Measurements from ENCODE around the gene EBF3.
A peak's percentile ranks its signal among the peaks of the same experiment; 100 is the strongest.

The EBF3 gene

DNA sequence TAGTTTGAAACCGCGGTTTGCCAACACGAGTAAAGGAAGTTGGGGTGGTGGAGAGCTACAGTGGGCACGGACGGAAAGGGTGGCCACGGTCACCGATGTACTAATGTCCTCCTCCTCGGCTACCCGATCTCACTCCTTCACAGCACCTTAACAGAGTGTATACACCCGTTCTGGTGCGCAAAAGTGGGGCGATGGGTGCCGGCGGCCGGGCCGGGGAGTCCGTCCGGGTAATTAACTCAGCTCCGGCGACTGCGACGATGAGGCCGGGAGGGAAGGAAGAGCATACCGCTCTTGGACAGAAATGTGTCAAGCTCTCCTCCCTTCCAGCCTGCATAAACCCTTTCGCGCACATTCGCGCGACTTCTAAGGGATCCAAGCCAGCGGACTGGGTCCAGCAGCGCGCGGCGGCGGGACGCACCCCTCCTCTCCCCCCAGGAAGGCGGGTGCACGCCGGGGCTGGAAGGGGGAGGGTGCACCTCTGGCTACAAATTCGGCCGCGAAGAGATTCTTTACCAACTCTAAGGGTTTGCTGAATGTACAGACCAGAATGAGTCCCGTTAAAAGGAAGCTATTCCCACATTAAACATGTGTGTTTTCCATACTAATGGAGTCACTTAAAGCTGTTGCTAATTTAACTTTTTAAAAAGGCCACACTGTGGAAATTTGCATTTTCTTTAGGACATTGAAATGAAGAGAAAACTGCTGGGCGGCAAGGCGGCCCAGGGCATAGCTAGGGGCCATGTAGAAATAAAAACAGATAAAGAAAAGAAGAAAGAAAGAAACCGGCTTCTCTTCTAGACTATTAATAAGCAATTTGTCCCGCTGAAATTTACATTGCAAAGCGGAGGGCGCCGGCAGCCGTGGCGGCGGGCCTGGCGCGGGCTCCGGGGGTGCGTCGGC, 6.6 kb upstream of the EBF3 start:
- no peak for DNase-seq (ENCODE audit: low read depth)

DNA sequence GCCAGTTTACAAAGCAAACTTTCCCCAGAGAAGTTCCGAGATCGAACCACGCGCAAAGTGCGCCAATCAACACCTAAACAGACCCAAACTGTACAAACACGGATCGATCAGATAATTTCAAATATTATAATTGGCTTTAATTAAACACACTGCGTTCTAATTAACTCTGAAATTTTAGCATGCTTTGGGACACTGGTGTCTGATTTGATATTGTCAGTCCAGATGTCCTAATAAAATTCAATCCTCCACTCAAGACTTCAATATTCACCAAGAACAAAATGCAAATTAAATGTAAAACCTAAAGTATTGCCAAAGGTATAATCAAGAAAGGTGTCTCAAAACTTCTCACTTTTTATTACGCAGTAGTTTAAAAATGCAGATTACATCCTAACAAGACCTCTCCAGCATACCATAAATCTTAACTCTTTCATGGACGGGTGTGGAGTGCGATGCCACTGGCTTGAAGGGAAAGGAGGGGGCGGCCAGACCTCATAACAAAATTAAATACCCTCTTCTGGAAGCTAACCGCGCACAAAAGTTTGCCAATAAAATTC, 5.9 kb upstream of the EBF3 start:
- DNase-seq (ENCODE audit: low read depth), result no peak

DNA sequence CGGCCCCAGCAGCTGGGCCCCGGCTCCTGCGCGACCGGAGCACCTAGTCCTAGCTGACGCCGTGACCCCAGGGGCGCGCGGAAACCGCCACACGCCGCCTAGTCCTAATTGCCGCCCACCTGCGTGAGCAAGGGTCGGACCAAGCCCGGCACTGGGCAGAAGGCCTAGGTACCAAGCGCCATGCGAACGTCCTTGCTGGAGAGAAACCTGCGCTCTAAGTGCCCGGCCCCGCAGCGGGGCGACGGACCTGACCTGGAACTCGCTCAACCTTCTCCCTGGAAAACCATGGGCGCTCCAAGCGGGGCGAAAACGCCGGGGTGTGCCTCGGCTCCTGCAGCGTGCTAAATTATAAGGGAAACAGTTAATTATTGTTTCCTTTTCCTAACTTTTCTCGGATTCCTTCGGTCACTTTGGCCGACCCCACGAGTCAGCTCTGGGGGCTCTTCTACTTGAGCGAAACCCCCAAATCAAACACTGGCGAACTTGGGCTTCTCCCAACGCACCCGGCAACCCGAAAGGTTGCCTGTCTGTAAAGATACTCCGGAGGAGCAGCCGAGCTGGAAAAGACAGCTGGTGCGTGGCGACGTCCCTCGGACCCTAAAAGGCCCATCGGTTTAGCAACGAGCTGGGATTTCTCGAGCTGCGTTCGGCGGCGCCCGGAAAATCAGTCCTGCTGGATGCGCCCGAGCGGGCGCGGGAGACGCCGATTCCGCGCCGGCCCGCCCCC, 5.3 kb upstream of the EBF3 start:
- no peak for DNase-seq (ENCODE audit: low read depth)

DNA sequence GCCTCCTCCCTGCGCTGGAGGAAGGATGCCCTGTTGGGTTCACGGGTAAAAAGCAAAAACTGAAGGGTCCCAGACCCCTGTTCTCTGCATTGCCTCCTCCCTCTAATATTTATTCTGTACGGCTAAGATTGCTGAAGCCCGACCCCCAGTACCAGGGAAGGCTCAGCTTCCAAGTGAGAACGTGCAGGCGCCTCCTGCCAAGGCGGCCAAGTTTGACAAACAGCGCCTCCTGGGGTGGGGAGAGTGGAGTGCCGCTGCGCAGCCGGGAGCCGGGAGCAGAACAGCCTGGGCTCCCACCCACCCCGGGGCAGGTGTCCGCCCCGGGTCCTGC, 4.7 kb upstream of the EBF3 start:
- DNase-seq (ENCODE audit: low read depth), result peak; percentile 15

DNA sequence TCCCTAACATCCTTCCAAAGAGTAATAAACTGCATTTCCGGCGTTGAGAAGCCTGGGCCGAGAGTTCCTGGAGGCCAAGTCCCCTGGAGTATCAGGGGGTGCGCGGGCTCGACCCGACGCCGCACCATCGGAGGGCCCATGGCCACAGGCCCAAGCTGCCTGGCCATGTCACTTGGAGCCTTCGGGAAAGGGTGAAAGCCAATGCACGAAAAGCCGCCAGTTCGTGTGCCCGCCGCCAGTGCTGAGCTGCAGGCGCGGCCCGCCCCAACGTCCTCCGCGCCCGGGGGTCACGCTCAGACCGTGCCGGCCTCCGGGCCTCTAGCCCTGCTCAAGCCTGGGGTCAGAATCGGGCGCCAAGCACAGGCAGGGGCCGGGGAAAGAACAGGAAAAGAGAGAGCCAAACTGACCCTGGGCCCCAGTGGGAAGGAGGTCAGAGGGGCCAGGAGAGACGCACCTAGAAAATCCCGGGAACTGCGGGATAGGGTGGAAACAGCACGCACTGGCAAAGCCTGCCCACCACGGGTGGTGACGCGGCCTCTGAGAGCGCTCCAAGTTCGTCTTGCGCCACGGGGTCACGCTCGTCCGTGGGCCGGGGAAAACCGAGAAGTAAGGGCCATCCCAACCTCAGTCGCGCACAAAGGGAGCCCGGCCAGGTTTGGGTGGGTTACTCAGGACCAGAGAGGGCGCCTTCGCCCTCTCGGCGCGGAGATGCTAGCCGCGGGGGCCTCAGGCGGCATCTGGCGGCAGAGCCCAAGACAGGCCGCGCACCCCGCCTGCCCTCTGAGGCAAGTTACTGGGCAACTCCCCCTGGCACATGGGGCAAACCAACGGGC, 4.2 kb upstream of the EBF3 start:
- no peak for DNase-seq (ENCODE audit: low read depth)

DNA sequence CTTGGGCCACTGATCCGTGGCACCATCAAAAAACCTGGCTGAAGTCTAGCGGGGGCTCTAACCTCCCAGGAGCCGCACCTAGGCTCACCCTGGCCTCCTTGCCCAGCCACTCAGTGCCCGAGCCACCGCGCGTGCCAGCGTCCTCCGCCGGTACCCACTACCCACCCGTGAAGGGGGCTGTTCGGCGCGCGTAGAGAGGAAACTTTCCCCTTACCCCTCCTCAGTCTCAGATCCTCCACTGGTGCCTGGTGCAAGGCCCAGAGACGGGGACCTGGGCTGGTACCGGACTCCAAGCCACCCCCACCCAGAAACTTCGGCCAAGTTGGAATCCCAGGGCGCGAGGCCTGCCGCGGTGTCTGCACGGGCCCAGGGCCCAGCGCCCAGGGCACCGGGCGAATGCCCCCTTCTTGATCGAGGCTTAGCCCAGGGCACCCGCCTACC, 3.5 kb upstream of the EBF3 start:
- no peak for DNase-seq (ENCODE audit: low read depth)

DNA sequence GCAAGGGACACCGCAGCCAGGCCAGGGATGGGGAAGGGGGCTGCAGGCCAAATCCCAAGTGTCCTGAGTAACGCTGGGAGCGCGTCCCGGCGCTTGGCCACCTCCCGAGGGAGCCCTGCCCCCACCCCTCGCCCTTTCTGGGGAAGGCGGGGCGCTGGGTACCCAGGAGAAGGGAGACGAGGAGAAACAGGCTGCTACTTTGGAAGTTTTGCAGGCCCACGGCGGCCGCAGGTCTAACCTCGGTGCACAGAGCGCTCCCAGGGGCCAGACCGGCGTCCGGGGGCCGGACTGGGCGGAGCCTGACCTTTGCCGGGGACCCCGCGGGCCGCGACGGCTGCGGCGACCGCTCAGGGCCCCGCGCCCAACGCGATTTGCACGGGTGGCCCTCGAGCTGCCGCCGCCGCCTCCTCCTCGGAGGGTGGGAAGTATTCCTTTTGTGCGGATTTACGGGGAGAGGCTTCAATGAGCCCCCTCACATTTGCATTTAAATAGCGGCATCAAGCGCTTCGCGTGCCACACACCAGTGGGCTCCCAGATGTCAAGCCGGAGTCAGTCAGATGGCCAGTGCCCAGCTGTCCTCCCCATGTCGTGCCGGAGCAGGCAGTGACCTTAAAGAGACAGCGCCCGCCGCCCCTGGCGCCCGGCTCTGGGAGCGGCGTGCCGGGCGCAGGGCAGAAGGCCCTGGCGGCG, 3.0 kb upstream of the EBF3 start:
- DNase-seq (ENCODE audit: low read depth), result no peak

DNA sequence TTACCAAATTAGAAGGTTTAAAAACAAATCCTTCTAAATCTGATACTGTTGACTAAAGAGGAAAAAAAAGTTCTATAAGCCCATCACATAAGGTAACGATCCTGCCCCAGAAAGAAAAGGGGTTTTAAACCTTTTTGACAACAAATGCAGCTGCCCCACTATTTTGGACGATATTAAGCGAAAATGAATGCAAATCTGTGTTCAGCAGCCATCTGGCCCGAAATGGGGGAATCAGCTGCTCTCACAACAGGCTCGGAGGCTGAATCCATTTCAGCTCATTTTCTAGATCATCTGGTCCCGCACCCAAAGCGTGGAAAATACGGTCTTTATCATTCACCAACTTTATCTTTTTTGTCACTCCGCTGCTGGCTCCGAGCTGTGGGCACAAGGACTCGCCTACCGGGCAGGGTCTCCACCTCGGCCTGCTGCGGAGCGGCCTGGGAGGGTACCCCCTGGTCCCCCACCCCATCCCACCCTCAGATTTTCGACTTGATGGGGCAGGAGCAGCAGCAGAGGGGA, 2.4 kb upstream of the EBF3 start:
- DNase-seq (ENCODE audit: low read depth), result no peak

DNA sequence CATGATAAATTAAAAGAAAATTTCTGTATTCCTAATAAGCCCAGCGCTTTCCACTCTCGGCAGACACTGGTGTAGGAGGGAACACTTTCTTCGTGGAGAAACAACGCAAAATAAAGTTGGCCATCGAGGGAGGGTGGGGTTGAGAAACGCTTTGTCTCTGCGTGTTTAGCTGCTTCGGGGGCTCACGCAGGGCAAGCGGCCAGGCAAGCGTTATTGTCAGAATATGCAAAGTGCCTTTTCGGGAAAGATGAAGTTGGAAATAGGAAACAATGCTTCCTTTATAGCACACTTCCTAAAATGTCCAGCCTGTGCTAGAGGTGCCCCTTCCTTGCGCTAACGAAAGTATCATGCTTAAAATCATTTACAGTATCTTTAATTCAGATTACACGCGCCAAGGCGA, 1.9 kb upstream of the EBF3 start:
- no peak for DNase-seq (ENCODE audit: low read depth)

DNA sequence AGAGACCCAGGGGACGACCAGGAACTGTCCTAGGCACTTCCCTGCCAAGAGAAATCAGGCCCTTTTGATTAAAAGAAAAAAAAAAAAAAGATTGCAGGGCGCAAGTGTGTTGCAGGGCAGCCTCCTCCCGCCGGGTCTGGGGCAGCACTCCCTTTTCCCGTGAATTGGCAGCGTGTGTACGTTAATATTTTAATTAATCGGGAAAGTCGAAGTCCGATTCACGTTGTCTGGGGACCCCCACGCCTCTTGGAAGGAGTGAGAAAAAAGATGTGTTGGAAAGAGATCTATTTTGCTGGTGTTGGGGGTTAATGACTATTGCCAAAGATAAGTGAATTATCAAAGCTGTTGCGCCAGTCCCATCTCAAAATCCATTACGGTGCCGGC, 1.3 kb upstream of the EBF3 start:
- DNase-seq (ENCODE audit: low read depth), result no peak

DNA sequence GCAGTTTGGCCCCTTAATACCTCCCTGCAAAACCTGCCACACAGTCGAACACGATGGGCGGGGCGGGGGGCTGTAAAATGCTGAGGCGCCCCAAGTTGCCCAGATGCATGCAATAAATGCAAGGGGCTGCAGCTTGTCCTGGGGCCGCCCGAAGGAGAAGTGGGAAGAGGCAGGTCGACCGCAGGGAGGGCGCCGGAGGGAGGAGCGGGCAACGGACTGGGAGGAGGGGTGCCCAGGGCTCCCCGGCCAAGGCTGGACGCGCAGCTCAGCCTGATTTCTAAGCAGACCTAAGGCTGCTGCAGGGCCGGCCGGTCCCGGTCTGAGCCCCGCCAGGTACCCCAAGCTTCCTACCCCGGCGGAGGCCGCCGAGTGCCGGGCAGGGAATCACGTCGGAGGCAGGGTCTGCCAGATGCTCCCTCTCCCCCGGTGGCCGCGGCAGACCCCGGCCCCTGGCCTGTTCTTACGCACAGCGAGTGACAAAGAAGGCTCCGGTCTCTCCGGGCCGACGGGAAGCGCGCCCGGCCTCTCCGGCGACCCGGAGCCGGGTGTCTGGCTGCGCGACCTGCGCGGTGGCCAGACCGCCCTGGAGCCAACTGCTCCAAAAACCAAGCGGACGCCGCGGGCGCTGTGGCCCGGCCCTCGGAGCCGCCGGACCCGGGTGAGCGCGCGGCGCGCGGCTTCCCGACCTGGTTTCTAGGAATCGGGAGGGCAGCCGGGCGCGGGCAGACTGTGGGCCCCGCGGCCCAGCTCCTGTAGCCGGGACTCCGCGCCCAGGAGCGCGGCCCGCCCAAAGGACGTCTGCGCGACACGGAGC, 744 bp upstream of the EBF3 start:
- no peak for DNase-seq (ENCODE audit: low read depth)

DNA sequence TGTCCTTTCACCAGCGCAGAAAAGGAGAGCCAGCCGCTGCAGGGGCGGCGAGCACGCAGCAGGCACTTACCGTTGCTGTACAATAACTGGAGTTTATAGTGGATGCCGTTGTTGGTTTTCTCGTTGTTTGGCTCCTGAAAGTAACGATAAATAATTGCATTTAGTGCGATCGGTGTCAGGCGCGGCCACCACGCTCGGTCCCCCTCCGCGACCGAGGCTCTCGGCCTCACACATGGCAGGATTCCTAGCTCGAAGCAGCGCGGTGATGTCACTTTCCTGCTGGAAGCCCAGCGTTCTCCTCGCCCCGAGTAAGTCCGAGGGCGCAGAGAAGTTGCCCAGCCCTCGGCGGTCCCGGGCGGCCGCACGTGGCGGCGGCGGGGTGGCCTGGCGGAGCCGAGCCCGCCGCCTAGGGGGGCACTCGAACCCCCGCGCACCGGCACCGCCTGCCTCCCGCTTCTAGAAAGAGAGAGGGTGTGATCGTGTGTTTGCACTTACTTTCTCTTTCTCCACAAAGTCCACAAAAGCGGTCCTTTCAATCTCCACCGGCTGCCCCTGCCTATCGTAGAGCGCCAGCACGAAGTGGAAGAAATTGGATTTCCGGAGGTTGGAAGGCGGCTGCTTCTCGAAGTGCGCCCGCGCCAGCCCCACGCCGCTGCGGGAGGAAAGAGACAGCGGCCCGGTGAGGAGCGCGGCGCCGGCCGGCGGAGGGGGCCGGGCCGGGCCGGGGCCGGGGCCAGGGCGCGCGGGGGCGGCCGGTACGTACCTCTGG, 1.0 kb downstream of the EBF3 start:
- peak; percentile 44 for DNase-seq (ENCODE audit: low read depth)

DNA sequence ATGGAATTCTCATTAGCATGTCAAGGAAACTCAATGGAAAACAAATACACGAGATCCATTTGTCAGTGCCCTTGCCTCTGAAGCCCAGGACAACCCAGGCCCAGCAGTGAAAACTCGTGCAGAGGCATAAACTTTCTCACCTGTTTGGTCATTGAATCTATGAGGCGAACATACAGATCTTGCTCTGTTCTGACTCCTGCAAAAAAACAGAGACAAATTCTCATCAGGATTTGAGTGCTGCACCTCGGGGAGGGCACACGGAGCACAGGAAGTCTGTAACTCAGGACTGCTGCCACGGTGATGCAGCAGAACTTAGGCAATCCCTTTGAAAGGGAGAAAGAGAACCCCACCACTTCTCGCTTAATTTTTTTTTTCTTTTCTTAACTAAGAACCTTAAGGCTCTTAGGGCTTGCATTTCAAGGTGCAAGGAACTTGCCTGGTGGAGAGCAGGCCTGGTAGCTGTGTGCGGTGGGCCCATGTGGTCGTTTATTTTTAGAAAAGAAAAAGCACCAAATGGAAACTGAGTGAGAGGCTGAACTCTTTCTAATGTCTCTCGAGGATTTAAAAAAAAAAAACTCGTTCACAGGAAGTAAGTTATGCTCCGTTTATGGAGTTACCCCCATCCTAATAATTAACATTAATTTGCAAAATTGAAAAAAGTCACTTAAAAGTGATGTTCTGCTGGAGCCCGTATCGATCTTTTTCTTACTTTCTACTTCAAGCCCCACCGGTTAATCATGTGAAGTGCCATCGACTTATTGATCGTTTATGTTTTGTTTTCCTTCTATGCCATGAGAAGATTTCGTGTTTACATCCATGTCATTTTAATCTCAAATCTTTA, 1.8 kb downstream of the EBF3 start:
- no peak for DNase-seq (ENCODE audit: low read depth)

DNA sequence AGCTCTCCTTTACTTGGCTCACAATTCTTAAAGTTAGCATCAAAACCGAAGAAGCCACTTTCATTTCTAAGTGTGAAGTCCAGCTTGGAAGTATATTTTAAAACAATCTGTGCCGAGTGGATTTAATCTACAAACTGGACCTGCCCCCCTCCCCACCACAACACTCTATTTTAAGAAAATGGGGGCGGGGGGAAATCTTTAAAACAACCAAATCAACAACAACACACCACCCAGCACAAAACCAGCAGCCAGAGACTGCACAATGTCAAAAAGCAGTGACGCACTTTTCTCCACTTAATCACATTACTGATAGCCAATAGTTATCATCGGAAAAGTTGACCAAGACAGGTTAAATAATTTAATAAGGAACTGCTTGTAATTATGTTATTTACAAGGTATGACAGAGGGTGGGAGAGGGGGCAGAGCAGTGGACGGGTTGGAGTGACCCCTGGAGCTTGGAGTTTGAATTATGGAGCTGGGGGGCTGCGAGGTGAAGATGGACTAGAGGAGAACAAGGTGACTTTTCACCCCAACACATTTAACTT, 2.8 kb downstream of the EBF3 start:
- no peak for DNase-seq (ENCODE audit: low read depth)

DNA sequence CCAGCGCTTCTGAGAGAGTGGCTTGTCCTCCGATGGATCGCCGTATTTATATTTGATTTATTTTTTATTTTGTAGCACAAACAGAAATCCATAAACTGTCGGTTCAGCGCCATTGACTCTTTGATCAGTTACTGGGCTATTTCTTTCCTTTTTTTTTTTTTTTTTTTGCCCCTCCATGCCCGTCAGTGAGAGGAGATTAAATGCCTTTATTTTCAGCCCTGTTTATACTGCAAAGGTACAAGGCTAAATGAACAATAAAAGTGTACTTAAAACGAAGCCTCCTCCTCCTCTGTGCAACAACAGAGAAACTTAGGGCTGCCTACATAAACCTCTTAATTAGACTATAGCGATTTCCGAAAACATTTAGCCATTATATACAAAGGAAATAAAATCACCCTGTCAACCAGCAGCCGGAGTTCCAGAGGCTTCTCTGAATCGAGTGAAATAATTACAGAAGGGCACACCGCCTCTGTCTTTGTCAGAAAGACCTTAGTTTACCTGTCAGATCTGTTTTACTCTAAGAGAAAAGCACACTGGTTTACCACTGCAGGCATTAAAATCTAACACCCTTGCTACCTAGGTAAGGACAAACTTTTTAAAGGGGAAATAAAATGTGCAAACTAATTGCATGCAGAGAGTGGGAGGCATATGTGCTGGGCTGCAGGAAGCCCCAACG, 3.5 kb downstream of the EBF3 start:
- no peak for DNase-seq (ENCODE audit: low read depth)

DNA sequence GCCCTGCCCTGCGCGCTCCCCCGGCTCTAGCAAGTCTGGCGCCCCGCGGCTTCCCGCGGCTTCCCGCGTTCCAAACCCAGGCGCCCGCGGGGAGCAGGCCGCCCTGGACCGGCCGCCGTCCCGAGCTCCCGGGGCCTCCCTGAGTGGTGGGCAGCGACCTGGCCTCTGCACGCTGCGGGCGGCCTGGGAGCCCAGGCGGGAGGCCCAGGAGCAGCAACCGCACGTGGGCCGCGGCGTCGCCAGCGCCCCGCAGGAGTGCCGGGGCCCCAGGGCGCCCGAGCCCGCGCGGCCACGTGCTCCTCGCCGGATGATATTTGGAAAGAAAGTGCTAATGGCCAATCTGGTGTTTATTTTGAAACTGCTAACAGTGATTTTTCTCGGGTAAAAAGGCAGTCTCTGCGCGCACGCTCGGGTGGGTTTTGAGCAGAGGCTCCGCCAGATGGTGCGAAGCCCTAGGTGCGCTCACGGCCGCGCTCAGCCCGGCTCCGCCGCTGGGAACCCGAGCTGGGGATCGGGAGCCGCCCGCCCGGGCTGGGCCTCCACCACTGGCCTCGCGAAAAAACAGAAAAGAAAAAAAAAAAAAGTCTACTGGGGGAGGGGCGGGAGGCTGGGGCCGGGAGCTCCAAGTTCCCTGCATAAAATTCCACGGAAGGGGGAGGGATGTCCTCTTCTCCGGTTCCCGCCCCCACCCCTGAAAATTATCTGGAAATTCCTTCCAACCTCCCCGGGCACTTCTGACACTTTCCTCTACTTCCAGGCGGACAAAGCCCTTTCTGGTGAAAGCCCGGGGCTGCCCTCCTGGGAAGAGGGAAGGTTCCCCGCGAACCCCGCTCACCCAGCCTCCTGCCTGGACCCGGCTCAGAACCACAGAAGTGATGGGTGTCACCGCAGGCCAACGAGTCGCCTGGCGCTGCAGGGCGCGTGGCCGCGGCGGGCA, 4.3 kb downstream of the EBF3 start:
- no peak for DNase-seq (ENCODE audit: low read depth)
